Liver (tissue), 9 donors: ENCODE measurements around the gene COL17A1. TPM values are rescaled to one million over a fixed set of nuclear protein-coding genes. Genes with fewer than 3 reads are reported as not detected.
A peak's percentile ranks its signal among the peaks of the same experiment; 100 is the strongest.

Source experiments
- DNase-seq: peaks from one replicate; pipeline ENCODE4 v3.0.0-alpha.2; 2017; ENCODE audit warnings: low spot score
- H3K27ac ChIP-seq, 2 donors: one replicate each; pipeline ENCODE4 v1.7.0; 2013; ENCODE audit warnings: inconsistent platforms in 2 of 2, low read length in 2 of 2, control low read depth in 1 of 2, low read depth in 1 of 2, mild to moderate bottlenecking in 1 of 2
- H3K27me3 ChIP-seq, 4 donors: one replicate each; pipeline versions ENCODE4 v1.6.1 to v1.7.0; 2013; ENCODE audit warnings: low read length in 3 of 4, inconsistent platforms in 1 of 4, mild to moderate bottlenecking in 1 of 4, moderate library complexity in 1 of 4; ENCODE audit not compliant: control insufficient read depth in 4 of 4, insufficient read depth in 4 of 4
- H3K36me3 ChIP-seq, 4 donors: one replicate each; pipeline versions ENCODE4 v1.6.1 to v1.7.0; 2013; ENCODE audit warnings: low read length in 3 of 4, mild to moderate bottlenecking in 3 of 4, low read depth in 1 of 4, moderate library complexity in 1 of 4; ENCODE audit not compliant: control insufficient read depth in 4 of 4, insufficient read depth in 3 of 4
- H3K4me1 ChIP-seq, 4 donors: one replicate each; pipeline versions ENCODE4 v1.6.1 to v1.7.0; 2013; ENCODE audit warnings: low read length in 3 of 4, mild to moderate bottlenecking in 3 of 4, moderate library complexity in 1 of 4; ENCODE audit not compliant: control insufficient read depth in 4 of 4, insufficient read depth in 4 of 4
- H3K4me3 ChIP-seq, 3 donors: one replicate each; pipeline versions ENCODE4 v1.6.1 to v1.7.0; 2013; ENCODE audit warnings: low read length in 3 of 3, control low read depth in 1 of 3, low read depth in 1 of 3, mild to moderate bottlenecking in 1 of 3
- H3K9ac ChIP-seq, 2 donors: one replicate each; pipeline ENCODE4 v1.7.0; 2013; ENCODE audit warnings: low read length in 2 of 2, mild to moderate bottlenecking in 2 of 2, moderate library complexity in 2 of 2, control low read depth in 1 of 2, low read depth in 1 of 2
- H3K9me3 ChIP-seq, 4 donors: one replicate each; pipeline versions ENCODE4 v1.6.1 to v1.7.0; 2013; ENCODE audit warnings: low read length in 3 of 4; ENCODE audit not compliant: control insufficient read depth in 4 of 4
- FOXA1 ChIP-seq: IDR thresholded peaks from 2 replicates; pipeline ENCODE4 v1.6.1; 2016; ENCODE audit warnings: antibody characterized with exemption
- FOXA2 ChIP-seq: IDR thresholded peaks from 2 replicates; pipeline ENCODE4 v1.6.1; 2016; ENCODE audit warnings: antibody characterized with exemption
- GABPA ChIP-seq, 2 donors: IDR thresholded peaks in 1 of 2; conservative IDR thresholded peaks in 1 of 2; 2 replicates each; pipeline ENCODE4 v1.6.1; 2016; ENCODE audit warnings: antibody characterized with exemption in 2 of 2, mild to moderate bottlenecking in 1 of 2, moderate library complexity in 1 of 2
- HNF4A ChIP-seq, 2 donors: conservative IDR thresholded peaks; 2 replicates each; pipeline ENCODE4 v1.6.1; 2016; ENCODE audit warnings: antibody characterized with exemption in 2 of 2, mild to moderate bottlenecking in 2 of 2
- HNF4G ChIP-seq: IDR thresholded peaks from 2 replicates; pipeline ENCODE4 v1.6.1; 2016; ENCODE audit warnings: antibody characterized with exemption
- JUND ChIP-seq, 2 donors: IDR thresholded peaks; 2 replicates each; pipeline ENCODE4 v1.6.1; 2016; ENCODE audit warnings: antibody characterized with exemption in 2 of 2
- NR2F2 ChIP-seq: IDR thresholded peaks from 2 replicates; pipeline ENCODE4 v1.6.1; 2016; ENCODE audit warnings: antibody characterized with exemption
- RAD21 ChIP-seq, 2 donors: IDR thresholded peaks; 2 replicates each; pipeline ENCODE4 v1.6.1; 2016; ENCODE audit warnings: antibody characterized with exemption in 2 of 2, mild to moderate bottlenecking in 2 of 2
- RXRA ChIP-seq, 2 donors: IDR thresholded peaks; 2 replicates each; pipeline ENCODE4 v1.6.1; 2017 to 2018; ENCODE audit warnings: antibody characterized with exemption in 2 of 2, mild to moderate bottlenecking in 1 of 2
- SP1 ChIP-seq: IDR thresholded peaks from 2 replicates; pipeline ENCODE4 v1.6.1; 2018; ENCODE audit warnings: antibody characterized with exemption, mild to moderate bottlenecking
- TAF1 ChIP-seq: conservative IDR thresholded peaks from 2 replicates; pipeline ENCODE4 v1.6.1; 2016; ENCODE audit warnings: antibody characterized with exemption, mild to moderate bottlenecking
- YY1 ChIP-seq: IDR thresholded peaks from 2 replicates; pipeline ENCODE4 v1.6.1; 2016; ENCODE audit warnings: antibody characterized with exemption, mild to moderate bottlenecking
- WGBS: extraction: QIAGEN DNeasy Blood & Tissue Kit; methylation state at CpG from one replicate; pipeline ENCODE4 v1.1.7; 2013; 5-methylcytosine and 5-hydroxymethylcytosine counted together
- polyA plus RNA-seq, 2 donors: library from polyadenylated mRNA; stranded (reverse) in 1 of 2; unstranded in 1 of 2; fragments of 200-250 nt in 1 of 2; fragments of >200 nt in 1 of 2; fragmentation: Nextera tagmentation in 1 of 2; extraction: Ambion mirVana in 1 of 2; gene quantifications; one replicate each; pipeline versions ENCODE4 v1.2.1 to v1.2.3, GENCODE V29; 2013 to 2015
- total RNA-seq, 2 donors: library from RNA; depleted of rRNA; stranded (reverse); fragments of >200 nt; gene quantifications; one replicate each; pipeline ENCODE4 v1.2.3, GENCODE V29; 2014
- TF ChIP-seq, protein P1 (sequence below): IDR thresholded peaks from 2 replicates; pipeline ENCODE4 v1.6.1; 2016; ENCODE audit warnings: antibody characterized with exemption
- TF ChIP-seq, protein P2 (sequence below): IDR thresholded peaks from 2 replicates; pipeline ENCODE4 v1.6.1; 2016; ENCODE audit warnings: antibody characterized with exemption
- TF ChIP-seq, protein P3 (sequence below): fragments of 150-350 bp; IDR thresholded peaks from 2 replicates; pipeline ENCODE4 v1.5.1; 2017; ENCODE audit warnings: improper control_type of control experiment, low read depth, low read length; ENCODE audit not compliant: missing input control
- TF ChIP-seq, protein P4 (sequence below): IDR thresholded peaks from 2 replicates; pipeline ENCODE4 v1.6.1; 2016; ENCODE audit warnings: antibody characterized with exemption, mild to moderate bottlenecking
- TF ChIP-seq, protein P5 (sequence below): IDR thresholded peaks from 2 replicates; pipeline ENCODE4 v1.6.1; 2016; ENCODE audit warnings: antibody characterized with exemption
- donor health status: healthy.
- donor health status: healthy.
- donor health status: healthy.
- donor health status: healthy.
- donor health status: healthy.

COL17A1 gene
- total and polyA plus RNA-seq, 4 donors: 0.05 to 1.7 TPM; not detected in 2

DNA sequence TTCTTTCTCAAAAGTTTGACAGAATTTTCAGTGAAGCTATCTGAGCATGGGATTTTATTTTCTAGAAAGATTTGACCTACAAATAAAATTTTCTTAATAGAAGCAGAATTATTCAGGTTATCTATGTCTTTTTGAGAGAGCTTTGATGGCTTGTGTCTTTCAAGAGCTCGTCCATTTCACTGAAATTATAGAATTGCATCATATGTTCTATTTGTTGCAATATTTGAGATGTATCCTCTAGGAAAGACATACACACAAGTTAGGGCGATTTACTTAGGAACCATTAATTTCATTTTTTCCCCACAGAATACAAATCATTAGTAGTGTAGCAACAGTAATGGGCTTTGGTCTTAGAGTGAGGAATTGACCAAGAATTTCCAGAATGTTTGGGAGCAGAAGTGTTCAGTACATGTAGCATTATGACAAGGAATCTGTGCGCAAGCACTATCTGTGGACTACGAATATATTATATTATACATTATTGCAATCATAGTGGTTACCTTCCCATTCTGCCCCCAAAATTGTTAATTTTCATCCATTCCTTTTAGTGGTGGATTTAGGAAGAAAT, 12.8 kb upstream of the COL17A1 start:
- H3K36me3 ChIP-seq: no peaks in the 10 kb centered on the region
- H3K4me3 ChIP-seq: no peak overlapping the region
- H3K27me3 ChIP-seq: no peaks in the 10 kb centered on the region
- peaks cover 0 to 25% (median 20%) of the 10 kb centered on the region in 4 donors for H3K4me1 ChIP-seq
- 94% methylated on average over 4 of the region's 4 CpGs for WGBS
- DNase-seq: no peak
- no peak overlapping the region for H3K9ac ChIP-seq
- TF ChIP-seq FOXA1: no peak
- TF ChIP-seq, protein P1, sequence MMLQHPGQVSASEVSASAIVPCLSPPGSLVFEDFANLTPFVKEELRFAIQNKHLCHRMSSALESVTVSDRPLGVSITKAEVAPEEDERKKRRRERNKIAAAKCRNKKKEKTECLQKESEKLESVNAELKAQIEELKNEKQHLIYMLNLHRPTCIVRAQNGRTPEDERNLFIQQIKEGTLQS: no peak
- no peak for TF ChIP-seq GABPA (IDR thresholded peaks at IDR 0.05 in 1 of 2, conservative IDR thresholded peaks at IDR 0.05 in 1 of 2)
- no peak for TF ChIP-seq YY1
- TF ChIP-seq, protein P2, sequence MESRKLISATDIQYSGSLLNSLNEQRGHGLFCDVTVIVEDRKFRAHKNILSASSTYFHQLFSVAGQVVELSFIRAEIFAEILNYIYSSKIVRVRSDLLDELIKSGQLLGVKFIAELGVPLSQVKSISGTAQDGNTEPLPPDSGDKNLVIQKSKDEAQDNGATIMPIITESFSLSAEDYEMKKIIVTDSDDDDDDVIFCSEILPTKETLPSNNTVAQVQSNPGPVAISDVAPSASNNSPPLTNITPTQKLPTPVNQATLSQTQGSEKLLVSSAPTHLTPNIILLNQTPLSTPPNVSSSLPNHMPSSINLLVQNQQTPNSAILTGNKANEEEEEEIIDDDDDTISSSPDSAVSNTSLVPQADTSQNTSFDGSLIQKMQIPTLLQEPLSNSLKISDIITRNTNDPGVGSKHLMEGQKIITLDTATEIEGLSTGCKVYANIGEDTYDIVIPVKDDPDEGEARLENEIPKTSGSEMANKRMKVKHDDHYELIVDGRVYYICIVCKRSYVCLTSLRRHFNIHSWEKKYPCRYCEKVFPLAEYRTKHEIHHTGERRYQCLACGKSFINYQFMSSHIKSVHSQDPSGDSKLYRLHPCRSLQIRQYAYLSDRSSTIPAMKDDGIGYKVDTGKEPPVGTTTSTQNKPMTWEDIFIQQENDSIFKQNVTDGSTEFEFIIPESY: no peak
- no peak for TF ChIP-seq NR2F2
- TF ChIP-seq RXRA (IDR thresholded peaks at IDR 0.05): no peak
- TF ChIP-seq, protein P3, sequence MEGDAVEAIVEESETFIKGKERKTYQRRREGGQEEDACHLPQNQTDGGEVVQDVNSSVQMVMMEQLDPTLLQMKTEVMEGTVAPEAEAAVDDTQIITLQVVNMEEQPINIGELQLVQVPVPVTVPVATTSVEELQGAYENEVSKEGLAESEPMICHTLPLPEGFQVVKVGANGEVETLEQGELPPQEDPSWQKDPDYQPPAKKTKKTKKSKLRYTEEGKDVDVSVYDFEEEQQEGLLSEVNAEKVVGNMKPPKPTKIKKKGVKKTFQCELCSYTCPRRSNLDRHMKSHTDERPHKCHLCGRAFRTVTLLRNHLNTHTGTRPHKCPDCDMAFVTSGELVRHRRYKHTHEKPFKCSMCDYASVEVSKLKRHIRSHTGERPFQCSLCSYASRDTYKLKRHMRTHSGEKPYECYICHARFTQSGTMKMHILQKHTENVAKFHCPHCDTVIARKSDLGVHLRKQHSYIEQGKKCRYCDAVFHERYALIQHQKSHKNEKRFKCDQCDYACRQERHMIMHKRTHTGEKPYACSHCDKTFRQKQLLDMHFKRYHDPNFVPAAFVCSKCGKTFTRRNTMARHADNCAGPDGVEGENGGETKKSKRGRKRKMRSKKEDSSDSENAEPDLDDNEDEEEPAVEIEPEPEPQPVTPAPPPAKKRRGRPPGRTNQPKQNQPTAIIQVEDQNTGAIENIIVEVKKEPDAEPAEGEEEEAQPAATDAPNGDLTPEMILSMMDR: no peak
- no peak for TF ChIP-seq RAD21 (IDR thresholded peaks at IDR 0.05)
- no peak for TF ChIP-seq JUND (IDR thresholded peaks at IDR 0.05)
- TF ChIP-seq, protein P4, sequence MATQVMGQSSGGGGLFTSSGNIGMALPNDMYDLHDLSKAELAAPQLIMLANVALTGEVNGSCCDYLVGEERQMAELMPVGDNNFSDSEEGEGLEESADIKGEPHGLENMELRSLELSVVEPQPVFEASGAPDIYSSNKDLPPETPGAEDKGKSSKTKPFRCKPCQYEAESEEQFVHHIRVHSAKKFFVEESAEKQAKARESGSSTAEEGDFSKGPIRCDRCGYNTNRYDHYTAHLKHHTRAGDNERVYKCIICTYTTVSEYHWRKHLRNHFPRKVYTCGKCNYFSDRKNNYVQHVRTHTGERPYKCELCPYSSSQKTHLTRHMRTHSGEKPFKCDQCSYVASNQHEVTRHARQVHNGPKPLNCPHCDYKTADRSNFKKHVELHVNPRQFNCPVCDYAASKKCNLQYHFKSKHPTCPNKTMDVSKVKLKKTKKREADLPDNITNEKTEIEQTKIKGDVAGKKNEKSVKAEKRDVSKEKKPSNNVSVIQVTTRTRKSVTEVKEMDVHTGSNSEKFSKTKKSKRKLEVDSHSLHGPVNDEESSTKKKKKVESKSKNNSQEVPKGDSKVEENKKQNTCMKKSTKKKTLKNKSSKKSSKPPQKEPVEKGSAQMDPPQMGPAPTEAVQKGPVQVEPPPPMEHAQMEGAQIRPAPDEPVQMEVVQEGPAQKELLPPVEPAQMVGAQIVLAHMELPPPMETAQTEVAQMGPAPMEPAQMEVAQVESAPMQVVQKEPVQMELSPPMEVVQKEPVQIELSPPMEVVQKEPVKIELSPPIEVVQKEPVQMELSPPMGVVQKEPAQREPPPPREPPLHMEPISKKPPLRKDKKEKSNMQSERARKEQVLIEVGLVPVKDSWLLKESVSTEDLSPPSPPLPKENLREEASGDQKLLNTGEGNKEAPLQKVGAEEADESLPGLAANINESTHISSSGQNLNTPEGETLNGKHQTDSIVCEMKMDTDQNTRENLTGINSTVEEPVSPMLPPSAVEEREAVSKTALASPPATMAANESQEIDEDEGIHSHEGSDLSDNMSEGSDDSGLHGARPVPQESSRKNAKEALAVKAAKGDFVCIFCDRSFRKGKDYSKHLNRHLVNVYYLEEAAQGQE: no peak
- TF ChIP-seq HNF4G: no peak
- TF ChIP-seq FOXA2: no peak
- TF ChIP-seq HNF4A (conservative IDR thresholded peaks at IDR 0.05): no peak
- no peak for TF ChIP-seq TAF1
- H3K9me3 ChIP-seq: no peaks in the 10 kb centered on the region
- no peak overlapping the region for H3K27ac ChIP-seq

DNA sequence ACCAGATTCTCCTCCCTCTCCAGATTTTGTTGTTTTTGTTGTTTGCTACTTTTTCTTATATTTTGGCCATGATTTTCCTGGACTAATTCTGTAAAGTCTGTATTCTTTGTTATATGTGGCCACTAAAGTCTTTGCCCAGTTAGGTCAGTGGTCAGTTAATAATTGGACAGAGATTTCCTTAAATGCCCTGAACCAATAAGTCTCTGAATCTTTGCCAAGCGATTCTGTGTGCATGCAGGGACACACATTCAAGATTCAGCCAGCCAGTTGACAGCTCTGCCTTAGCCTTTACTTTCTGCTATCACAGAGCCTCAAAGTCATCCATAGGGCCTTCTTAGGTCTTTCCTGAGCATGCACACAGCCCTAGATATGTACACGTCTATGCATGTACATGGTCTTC, 11.0 kb upstream of the COL17A1 start:
- DNase-seq: no peak
- Histone ChIP-seq H3K9me3 (no peaks in the 10 kb centered on the region), H3K9ac (no peak overlapping the region), H3K4me1 (peaks cover 0 to 25% (median 19%) of the 10 kb centered on the region in 4 donors), H3K27me3 (no peaks in the 10 kb centered on the region), H3K27ac (peak overlapping the region in 1 of 2 donors; percentile 2), H3K4me3 (no peak overlapping the region), H3K36me3 (no peaks in the 10 kb centered on the region)
- WGBS: 62% methylated on average over 2 of the region's 2 CpGs
- TF ChIP-seq HNF4A (conservative IDR thresholded peaks at IDR 0.05): peak; percentile 41 to 57
- TF ChIP-seq SP1: peak; percentile 15
- TF ChIP-seq JUND (IDR thresholded peaks at IDR 0.05): peak in 1 of 2 donors; percentile 19
- TF ChIP-seq FOXA2: no peak
- TF ChIP-seq, protein P5, sequence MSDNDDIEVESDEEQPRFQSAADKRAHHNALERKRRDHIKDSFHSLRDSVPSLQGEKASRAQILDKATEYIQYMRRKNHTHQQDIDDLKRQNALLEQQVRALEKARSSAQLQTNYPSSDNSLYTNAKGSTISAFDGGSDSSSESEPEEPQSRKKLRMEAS: no peak
- peak in 1 of 2 donors; percentile 51 for TF ChIP-seq RXRA (IDR thresholded peaks at IDR 0.05)
- no peak for TF ChIP-seq GABPA (IDR thresholded peaks at IDR 0.05 in 1 of 2, conservative IDR thresholded peaks at IDR 0.05 in 1 of 2)
- TF ChIP-seq, protein P4: no peak
- TF ChIP-seq HNF4G: no peak
- no peak for TF ChIP-seq RAD21 (IDR thresholded peaks at IDR 0.05)
